ENCODE measurements around the gene SYTL2.

DNA sequence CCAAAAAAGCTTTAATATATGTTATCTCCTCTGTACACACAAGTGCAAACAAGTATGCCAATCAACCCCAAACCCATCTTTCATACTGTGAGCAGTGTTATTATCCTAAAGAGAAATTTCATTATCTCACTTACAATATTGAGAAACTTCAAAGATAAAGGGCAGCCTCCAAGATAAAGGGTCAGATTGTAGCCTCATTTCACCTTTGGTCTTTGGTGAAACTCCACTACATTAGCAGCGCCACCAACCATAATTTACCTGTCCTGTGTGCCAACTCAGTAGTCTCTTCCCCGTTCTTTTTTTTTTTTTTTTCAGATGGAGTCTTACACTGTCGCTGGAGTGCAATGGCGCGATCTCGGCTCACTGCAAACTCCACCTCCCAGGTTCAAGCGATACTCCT, 9.4 kb downstream of the SYTL2 start:
- TF ChIP-seq, protein P1, sequence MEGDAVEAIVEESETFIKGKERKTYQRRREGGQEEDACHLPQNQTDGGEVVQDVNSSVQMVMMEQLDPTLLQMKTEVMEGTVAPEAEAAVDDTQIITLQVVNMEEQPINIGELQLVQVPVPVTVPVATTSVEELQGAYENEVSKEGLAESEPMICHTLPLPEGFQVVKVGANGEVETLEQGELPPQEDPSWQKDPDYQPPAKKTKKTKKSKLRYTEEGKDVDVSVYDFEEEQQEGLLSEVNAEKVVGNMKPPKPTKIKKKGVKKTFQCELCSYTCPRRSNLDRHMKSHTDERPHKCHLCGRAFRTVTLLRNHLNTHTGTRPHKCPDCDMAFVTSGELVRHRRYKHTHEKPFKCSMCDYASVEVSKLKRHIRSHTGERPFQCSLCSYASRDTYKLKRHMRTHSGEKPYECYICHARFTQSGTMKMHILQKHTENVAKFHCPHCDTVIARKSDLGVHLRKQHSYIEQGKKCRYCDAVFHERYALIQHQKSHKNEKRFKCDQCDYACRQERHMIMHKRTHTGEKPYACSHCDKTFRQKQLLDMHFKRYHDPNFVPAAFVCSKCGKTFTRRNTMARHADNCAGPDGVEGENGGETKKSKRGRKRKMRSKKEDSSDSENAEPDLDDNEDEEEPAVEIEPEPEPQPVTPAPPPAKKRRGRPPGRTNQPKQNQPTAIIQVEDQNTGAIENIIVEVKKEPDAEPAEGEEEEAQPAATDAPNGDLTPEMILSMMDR (IDR thresholded peaks at IDR 0.05), result no peak
- no peak for TF ChIP-seq POLR2A (IDR thresholded peaks at IDR 0.05)
- no peak for TF ChIP-seq POLR2AphosphoS5 (IDR thresholded peaks at IDR 0.05)

Data from breast epithelium (tissue), 3 donors.